Transverse colon (tissue), 4 donors: Measurements from ENCODE around the gene DYNC1H1. TPM values are rescaled to one million over a fixed set of nuclear protein-coding genes. Genes with fewer than 3 reads are reported as not detected.
A peak's percentile ranks its signal among the peaks of the same experiment; 100 is the strongest.

ENCODE experiments used
- DNase-seq: peaks from one replicate; pipeline ENCODE4 v3.0.0-alpha.2; 2019
- H3K27ac ChIP-seq, 4 donors: fragments of 200-600 bp; sonication (generic); 2 replicates each; pipeline ENCODE4 v1.5.1; 2016 to 2018; ENCODE audit warnings: inconsistent platforms in 4 of 4
- H3K27me3 ChIP-seq: fragments of 200-600 bp; sonication (generic); 2 replicates; pipeline ENCODE4 v1.5.1; 2017; ENCODE audit warnings: inconsistent platforms
- H3K36me3 ChIP-seq, 4 donors: fragments of 200-600 bp; sonication (generic); 2 replicates each; pipeline ENCODE4 v1.5.1; 2017 to 2019; ENCODE audit warnings: inconsistent platforms in 4 of 4
- H3K4me1 ChIP-seq, 4 donors: fragments of 200-600 bp; sonication (generic); 2 replicates each; pipeline ENCODE4 v1.5.1; 2017 to 2020; ENCODE audit warnings: inconsistent platforms in 4 of 4
- H3K4me3 ChIP-seq, 4 donors: fragments of 200-600 bp; sonication (generic); 1 replicate in 1 of 4; 2 replicates in 3 of 4; pipeline versions ENCODE4 v1.5.1 to v1.6.1; 2017 to 2019; ENCODE audit warnings: inconsistent platforms in 4 of 4
- H3K9me3 ChIP-seq, 2 donors: fragments of 200-600 bp; sonication (generic); 2 replicates each; pipeline ENCODE4 v1.5.1; 2017 to 2019; ENCODE audit warnings: inconsistent platforms in 2 of 2
- EP300 ChIP-seq: sonication (generic); formaldehyde crosslinking; IDR thresholded peaks from one replicate; pipeline ENCODE4 v1.6.1; 2017; ENCODE audit warnings: antibody characterized with exemption, low read depth
- POLR2A ChIP-seq: fragments of 450-650 bp; IDR thresholded peaks from one replicate; pipeline ENCODE4 v1.6.1; 2016; ENCODE audit warnings: antibody characterized with exemption, mild to moderate bottlenecking, moderate library complexity
- POLR2AphosphoS5 ChIP-seq, 3 donors: sonication (generic); formaldehyde crosslinking; IDR thresholded peaks; one replicate each; pipeline ENCODE4 v1.6.1; 2016; ENCODE audit warnings: antibody characterized with exemption in 3 of 3
- WGBS, 2 donors: methylation state at CpG; one replicate each; pipeline ENCODE4 v1.1.5; 2018; ENCODE audit warnings: low coverage in 1 of 2; 5-methylcytosine and 5-hydroxymethylcytosine counted together
- in situ Hi-C, 4 donors: fragments of 200-750 bp; cut with MboI; loops; one replicate each; pipeline versions ENCODE4 v1.15.0 to v1.15.1; 2017; ENCODE audit warnings: low sequenced_read_pairs in 3 of 4, low pct_ligation_motif_present in 1 of 4, low pct_unique_long_range_greater_than_20kb in 1 of 4
- intact Hi-C: fragments of 100-400 bp; cut with DNase I; formaldehyde crosslinking; loops from one replicate; pipeline ENCODE4 v1.15.1; 2023; ENCODE audit warnings: low total_unique reads
- total RNA-seq, 4 donors: library from RNA; depleted of rRNA; stranded (reverse); fragments of >200 nt; gene quantifications; one replicate each; pipeline ENCODE4 v1.1.0, GENCODE V29; 2016
- TF ChIP-seq, protein P1 (sequence below), 5 experiments: fragments of 200-600 bp in 3 of 5; fragments of 450-650 bp in 2 of 5; sonication (generic) in 3 of 5; IDR thresholded peaks; 1 replicate in 2 of 5; 2 replicates in 3 of 5; pipeline ENCODE4 v1.5.1; 2016 to 2017; ENCODE audit warnings: antibody characterized with exemption in 5 of 5, inconsistent platforms in 3 of 5, mild to moderate bottlenecking in 2 of 5, moderate library complexity in 1 of 5

Gene DYNC1H1
- total RNA-seq, 4 donors from 2014 or later, result 471 to 647 (median 482) TPM

DNA sequence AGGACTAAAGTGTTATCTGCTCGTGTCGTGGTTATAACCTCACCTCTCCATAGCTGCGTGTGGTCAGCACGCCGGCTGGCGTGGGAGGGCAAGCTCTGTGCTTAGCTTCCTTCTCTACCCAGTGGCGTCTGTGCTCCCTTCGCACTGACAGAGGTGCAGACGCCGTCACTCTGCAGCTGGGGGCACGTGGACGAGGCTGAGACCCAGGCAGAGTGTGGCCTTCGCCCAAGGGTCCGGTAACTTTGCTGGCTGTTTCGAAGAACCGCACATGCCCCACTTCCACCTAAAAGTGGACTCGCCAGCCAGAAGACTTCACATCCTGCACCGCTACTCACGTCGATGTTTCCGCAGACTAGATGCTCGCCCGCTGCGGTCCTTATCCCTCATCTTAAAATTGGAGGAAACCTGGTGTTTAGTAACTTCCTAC, 35.9 kb upstream of the DYNC1H1 start:
- WGBS, 2 donors, result 94 to 96% methylated on average over 8 to 24 of the region's 24 CpGs
- DNase-seq, result no peak
- peaks cover 0 to 14% (median 3%) of the 10 kb centered on the region in 4 donors for H3K4me1 ChIP-seq
- H3K36me3 ChIP-seq, result peaks cover 0 to 10% (median 0%) of the 10 kb centered on the region in 4 donors
- in situ Hi-C loops, result loop anchor here in 1 of 4 donors (25.0 kb wide), 1 partner anchor 166 kb away; the partner anchor contains the start of gene PPP2R5C
- TF ChIP-seq POLR2AphosphoS5 (IDR thresholded peaks at IDR 0.05) (no peak), EP300 (no peak), POLR2A (no peak)
- TF ChIP-seq, protein P1, sequence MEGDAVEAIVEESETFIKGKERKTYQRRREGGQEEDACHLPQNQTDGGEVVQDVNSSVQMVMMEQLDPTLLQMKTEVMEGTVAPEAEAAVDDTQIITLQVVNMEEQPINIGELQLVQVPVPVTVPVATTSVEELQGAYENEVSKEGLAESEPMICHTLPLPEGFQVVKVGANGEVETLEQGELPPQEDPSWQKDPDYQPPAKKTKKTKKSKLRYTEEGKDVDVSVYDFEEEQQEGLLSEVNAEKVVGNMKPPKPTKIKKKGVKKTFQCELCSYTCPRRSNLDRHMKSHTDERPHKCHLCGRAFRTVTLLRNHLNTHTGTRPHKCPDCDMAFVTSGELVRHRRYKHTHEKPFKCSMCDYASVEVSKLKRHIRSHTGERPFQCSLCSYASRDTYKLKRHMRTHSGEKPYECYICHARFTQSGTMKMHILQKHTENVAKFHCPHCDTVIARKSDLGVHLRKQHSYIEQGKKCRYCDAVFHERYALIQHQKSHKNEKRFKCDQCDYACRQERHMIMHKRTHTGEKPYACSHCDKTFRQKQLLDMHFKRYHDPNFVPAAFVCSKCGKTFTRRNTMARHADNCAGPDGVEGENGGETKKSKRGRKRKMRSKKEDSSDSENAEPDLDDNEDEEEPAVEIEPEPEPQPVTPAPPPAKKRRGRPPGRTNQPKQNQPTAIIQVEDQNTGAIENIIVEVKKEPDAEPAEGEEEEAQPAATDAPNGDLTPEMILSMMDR (IDR thresholded peaks at IDR 0.05), result no peak
- H3K27me3 ChIP-seq, result no peaks in the 10 kb centered on the region
- intact Hi-C loops, result no loop called here
- H3K27ac ChIP-seq, result peak overlapping the region; percentile 49 to 72 (median 62)
- H3K9me3 ChIP-seq, result no peaks in the 10 kb centered on the region
- no peak overlapping the region for H3K4me3 ChIP-seq

DNA sequence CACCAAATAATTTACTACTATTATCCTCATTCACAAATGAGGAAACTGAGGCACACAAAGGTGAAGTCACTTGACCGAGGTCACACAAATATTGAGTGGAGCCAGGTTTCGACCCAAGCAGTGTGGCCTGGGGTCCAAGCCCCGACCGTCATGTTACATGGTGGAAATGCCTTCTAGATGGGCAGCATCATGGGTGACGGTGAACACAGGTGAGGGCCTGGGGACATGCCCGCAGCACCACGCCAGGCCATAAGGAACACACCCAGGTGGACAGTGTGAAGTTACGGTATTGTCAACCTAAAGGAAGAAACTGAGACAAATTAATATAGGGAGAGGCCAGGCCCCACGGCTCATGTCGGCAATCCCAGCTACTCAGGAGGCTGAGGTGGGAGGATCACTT, 35.3 kb upstream of the DYNC1H1 start:
- H3K27me3 ChIP-seq, result no peaks in the 10 kb centered on the region
- WGBS, 2 donors, result 86 to 100% methylated on average over 1 to 9 of the region's 10 CpGs
- no peak overlapping the region for H3K27ac ChIP-seq
- in situ Hi-C loops, result loop anchor here in 1 of 4 donors (25.0 kb wide), 1 partner anchor 167 kb away; the partner anchor contains the start of gene PPP2R5C
- TF ChIP-seq, protein P1 (IDR thresholded peaks at IDR 0.05), result no peak
- TF ChIP-seq EP300 (no peak), POLR2A (no peak), POLR2AphosphoS5 (IDR thresholded peaks at IDR 0.05) (no peak)
- intact Hi-C loops, result no loop called here
- H3K9me3 ChIP-seq, result no peaks in the 10 kb centered on the region
- H3K4me3 ChIP-seq, result no peak overlapping the region
- no peak for DNase-seq
- H3K36me3 ChIP-seq, result peaks cover 0 to 10% (median 0%) of the 10 kb centered on the region in 4 donors
- H3K4me1 ChIP-seq, result peaks cover 0 to 14% (median 3%) of the 10 kb centered on the region in 4 donors

GRCh38 chr14:101929946-101930345, 34.4 kb upstream of the DYNC1H1 start:
- intact Hi-C loops, result no loop called here
- Histone ChIP-seq H3K4me1 (peaks cover 0 to 14% (median 3%) of the 10 kb centered on the region in 4 donors), H3K27me3 (no peaks in the 10 kb centered on the region), H3K27ac (no peak overlapping the region), H3K36me3 (peaks cover 0 to 7% (median 0%) of the 10 kb centered on the region in 4 donors), H3K9me3 (no peaks in the 10 kb centered on the region), H3K4me3 (no peak overlapping the region)
- TF ChIP-seq EP300 (no peak), POLR2A (no peak)
- TF ChIP-seq, protein P1 (IDR thresholded peaks at IDR 0.05), result no peak
- in situ Hi-C loops, result loop anchor here in 1 of 4 donors (25.0 kb wide), 1 partner anchor 168 kb away; the partner anchor contains the start of gene PPP2R5C
- DNase-seq, result no peak
- WGBS, 2 donors, result 40 to 94% methylated on average over 1 to 9 of the region's 9 CpGs

DNA sequence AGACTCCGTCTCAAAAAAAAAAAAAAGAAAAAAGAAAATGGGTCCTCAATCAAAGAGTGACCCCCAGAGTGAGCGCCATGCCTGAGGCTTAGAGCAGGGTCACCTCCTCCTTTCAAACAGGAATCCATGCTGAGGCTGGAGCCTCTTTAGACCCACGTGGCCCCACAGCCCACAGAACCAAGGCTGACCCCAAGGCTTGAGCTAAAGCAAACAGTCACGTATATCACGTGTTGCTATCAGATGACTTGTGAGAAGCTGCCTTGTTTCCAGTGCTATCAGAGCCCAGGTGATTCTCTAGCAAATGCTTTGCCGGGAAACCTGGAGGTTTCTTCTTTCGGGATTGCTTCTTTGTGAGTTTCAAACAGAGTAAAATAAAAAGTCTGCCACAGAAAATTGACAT, 31.7 kb upstream of the DYNC1H1 start:
- intact Hi-C loops, result no loop called here
- H3K4me3 ChIP-seq, result no peak overlapping the region
- H3K9me3 ChIP-seq, result no peaks in the 10 kb centered on the region
- 69 to 71% methylated on average over 4 to 7 of the region's 7 CpGs for WGBS, 2 donors
- H3K36me3 ChIP-seq, result no peaks in the 10 kb centered on the region
- in situ Hi-C loops, result loop anchor here in 1 of 4 donors (25.0 kb wide), 1 partner anchor 170 kb away; the partner anchor contains the start of gene PPP2R5C
- no peaks in the 10 kb centered on the region for H3K27me3 ChIP-seq
- TF ChIP-seq POLR2AphosphoS5 (IDR thresholded peaks at IDR 0.05) (no peak), POLR2A (no peak), EP300 (no peak)
- TF ChIP-seq, protein P1 (IDR thresholded peaks at IDR 0.05), result no peak
- peaks cover 0 to 6% (median 2%) of the 10 kb centered on the region in 4 donors for H3K4me1 ChIP-seq
- H3K27ac ChIP-seq, result no peak overlapping the region
- no peak for DNase-seq
